ENCODE measurements around the gene FOXR1.

- TF ChIP-seq CTCF (IDR thresholded peaks at IDR 0.05; ENCODE audit: borderline replicate concordance, extremely low read depth, low read length, poor library complexity, severe bottlenecking), result no peak
- TF ChIP-seq EZH2 (IDR thresholded peaks at IDR 0.05; ENCODE audit: borderline replicate concordance, low read depth, low read length, severe bottlenecking), result no peak
These were observed 53.5 kb downstream of the FOXR1 start for GRCh38 chr11:119025099-119025473.
